Lung microvascular endothelial cell (primary cell): ENCODE results near the gene SCIN. TPM values are rescaled to one million over a fixed set of nuclear protein-coding genes. Genes with fewer than 3 reads are reported as not detected.

Source experiments
- total RNA-seq: library from RNA; depleted of rRNA; stranded (reverse); fragments of >200 nt; gene quantifications from 2 replicates; pipeline ENCODE4 v1.2.1, GENCODE V29; 2014

Gene SCIN
- total RNA-seq, 1 donor from 2014 or later = not detected

Other genes with a start within 250 kb of the SCIN start
- under 0.01 TPM in 1 of 2 replicates, not detected in the other for gene VWDE, start 166.9 kb upstream of the SCIN start, total RNA-seq
- gene ARL4A, start 116.9 kb downstream of the SCIN start, total RNA-seq = 173 and 353 TPM in 2 replicates